ENCODE data around the gene HOOK1. TPM values are rescaled to one million over a fixed set of nuclear protein-coding genes. Genes with fewer than 3 reads are reported as not detected.

The HOOK1 gene
- total RNA-seq, 1 experiment from 2014 or later: 33.8 TPM

- POLR2A ChIA-PET: no interaction called here
- DNase-seq (ENCODE audit: low spot score): no peak
- Mint-ChIP-seq H3K9me3 (peaks cover 47% of the 10 kb centered on the region), H3K4me1 (no peaks in the 10 kb centered on the region), H3K27me3 (ENCODE audit: low read depth) (no peaks in the 10 kb centered on the region), H3K4me3 (no peak overlapping the region), H3K27ac (no peak overlapping the region), H3K36me3 (peaks cover 22% of the 10 kb centered on the region)
- TF ChIP-seq FOXP4 (CRISPR knock-in tag; IDR thresholded peaks at IDR 0.05): no peak
- no peak for TF ChIP-seq PREB (CRISPR knock-in tag; IDR thresholded peaks at IDR 0.05; ENCODE audit: borderline replicate concordance)
- no peak for TF ChIP-seq ZNF232 (CRISPR knock-in tag; IDR thresholded peaks at IDR 0.05)
- no peak for TF ChIP-seq OVOL2 (CRISPR knock-in tag; IDR thresholded peaks at IDR 0.05; ENCODE audit: borderline replicate concordance)
- no peak for TF ChIP-seq IRF1 (CRISPR knock-in tag; IDR thresholded peaks at IDR 0.05)
- no peak for TF ChIP-seq SMAD3 (CRISPR knock-in tag; IDR thresholded peaks at IDR 0.05; ENCODE audit: borderline replicate concordance)
- no peak for TF ChIP-seq ZNF138 (CRISPR knock-in tag; conservative IDR thresholded peaks at IDR 0.05)
- TF ChIP-seq E2F5 (CRISPR knock-in tag; IDR thresholded peaks at IDR 0.05): no peak
- TF ChIP-seq ZNF219 (CRISPR knock-in tag; IDR thresholded peaks at IDR 0.05; ENCODE audit: borderline replicate concordance): no peak
- no peak for TF ChIP-seq RORB (CRISPR knock-in tag; IDR thresholded peaks at IDR 0.05)
- no peak for TF ChIP-seq RELA (CRISPR knock-in tag; IDR thresholded peaks at IDR 0.05; ENCODE audit: borderline replicate concordance)
- TF ChIP-seq STAT6 (CRISPR knock-in tag; conservative IDR thresholded peaks at IDR 0.05; ENCODE audit: low read depth): no peak
- TF ChIP-seq FOXJ3 (CRISPR knock-in tag; IDR thresholded peaks at IDR 0.05; ENCODE audit: borderline replicate concordance): no peak
- no peak for ATAC-seq
- CTCF ChIA-PET: no interaction called here
Observed at GRCh38 chr1:59788825-59789224, 25.9 kb upstream of the HOOK1 start.

- Mint-ChIP-seq H3K9me3 (peaks cover 8% of the 10 kb centered on the region), H3K27me3 (ENCODE audit: low read depth) (no peaks in the 10 kb centered on the region), H3K27ac (no peak overlapping the region), H3K4me3 (no peak overlapping the region), H3K4me1 (no peaks in the 10 kb centered on the region), H3K36me3 (no peaks in the 10 kb centered on the region)
- TF ChIP-seq MYBL2 (CRISPR knock-in tag; IDR thresholded peaks at IDR 0.05): no peak
- ChIA-PET CTCF (no interaction called here), POLR2A (no interaction called here)
- DNase-seq (ENCODE audit: low spot score) (no peak), ATAC-seq (no peak)
Observed at GRCh38 chr1:59798600-59798999, 16.1 kb upstream of the HOOK1 start.

- H3K4me1 Mint-ChIP-seq: no peaks in the 10 kb centered on the region
- H3K36me3 Mint-ChIP-seq: no peaks in the 10 kb centered on the region
- ATAC-seq: no peak
- DNase-seq (ENCODE audit: low spot score): no peak
- peaks cover 3% of the 10 kb centered on the region for H3K27me3 Mint-ChIP-seq (ENCODE audit: low read depth)
- H3K4me3 Mint-ChIP-seq: no peak overlapping the region
- peaks cover 3% of the 10 kb centered on the region; the same call in 1 of the 2 replicates for H3K9me3 Mint-ChIP-seq
- POLR2A ChIA-PET: no interaction called here
- H3K27ac Mint-ChIP-seq: no peak overlapping the region
- CTCF ChIA-PET: no interaction called here
- no peak for TF ChIP-seq MYBL2 (CRISPR knock-in tag; IDR thresholded peaks at IDR 0.05)
- no peak for TF ChIP-seq RORB (CRISPR knock-in tag; IDR thresholded peaks at IDR 0.05)
- no peak for TF ChIP-seq ZNF423 (CRISPR knock-in tag; IDR thresholded peaks at IDR 0.05)
- TF ChIP-seq FOXJ3 (CRISPR knock-in tag; IDR thresholded peaks at IDR 0.05; ENCODE audit: borderline replicate concordance): no peak
- TF ChIP-seq ZNF416 (CRISPR knock-in tag; IDR thresholded peaks at IDR 0.05): no peak
- TF ChIP-seq ZNF263 (CRISPR knock-in tag; IDR thresholded peaks at IDR 0.05; ENCODE audit: low read depth): no peak
- TF ChIP-seq OVOL2 (CRISPR knock-in tag; IDR thresholded peaks at IDR 0.05; ENCODE audit: borderline replicate concordance): no peak
- no peak for TF ChIP-seq ZMAT4 (CRISPR knock-in tag; IDR thresholded peaks at IDR 0.05)
- TF ChIP-seq HMGXB4 (CRISPR knock-in tag; IDR thresholded peaks at IDR 0.05): no peak
- TF ChIP-seq MAX (CRISPR knock-in tag; IDR thresholded peaks at IDR 0.05): no peak
- TF ChIP-seq ATF3 (CRISPR knock-in tag; conservative IDR thresholded peaks at IDR 0.05): no peak
- TF ChIP-seq HMGA2 (CRISPR knock-in tag; IDR thresholded peaks at IDR 0.05): no peak
Observed at GRCh38 chr1:59803458-59804038, 11.2 kb upstream of the HOOK1 start.
